ENCODE results near the gene F11R.
"Not testable (repeated sequence)": the region's sequence is repeated elsewhere in the genome, so short reads cannot be mapped to it uniquely, and the experiment has no call there.

- not testable (repeated sequence) for TF ChIP-seq POLR2A (IDR thresholded peaks at IDR 0.05)
- TF ChIP-seq, protein P1, sequence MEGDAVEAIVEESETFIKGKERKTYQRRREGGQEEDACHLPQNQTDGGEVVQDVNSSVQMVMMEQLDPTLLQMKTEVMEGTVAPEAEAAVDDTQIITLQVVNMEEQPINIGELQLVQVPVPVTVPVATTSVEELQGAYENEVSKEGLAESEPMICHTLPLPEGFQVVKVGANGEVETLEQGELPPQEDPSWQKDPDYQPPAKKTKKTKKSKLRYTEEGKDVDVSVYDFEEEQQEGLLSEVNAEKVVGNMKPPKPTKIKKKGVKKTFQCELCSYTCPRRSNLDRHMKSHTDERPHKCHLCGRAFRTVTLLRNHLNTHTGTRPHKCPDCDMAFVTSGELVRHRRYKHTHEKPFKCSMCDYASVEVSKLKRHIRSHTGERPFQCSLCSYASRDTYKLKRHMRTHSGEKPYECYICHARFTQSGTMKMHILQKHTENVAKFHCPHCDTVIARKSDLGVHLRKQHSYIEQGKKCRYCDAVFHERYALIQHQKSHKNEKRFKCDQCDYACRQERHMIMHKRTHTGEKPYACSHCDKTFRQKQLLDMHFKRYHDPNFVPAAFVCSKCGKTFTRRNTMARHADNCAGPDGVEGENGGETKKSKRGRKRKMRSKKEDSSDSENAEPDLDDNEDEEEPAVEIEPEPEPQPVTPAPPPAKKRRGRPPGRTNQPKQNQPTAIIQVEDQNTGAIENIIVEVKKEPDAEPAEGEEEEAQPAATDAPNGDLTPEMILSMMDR (IDR thresholded peaks at IDR 0.05), result not testable (repeated sequence)
Observed at GRCh38 chr1:161019111-161019660, 1.8 kb downstream of the F11R start.

Measured in testis (tissue), 2 donors.